ENCODE data around the gene RECQL5.

GRCh38 chr17:75703191-75703590 is 36.2 kb upstream of the RECQL5 start:
- TF ChIP-seq CTCF (conservative IDR thresholded peaks at IDR 0.05 in 1 of 2, IDR thresholded peaks at IDR 0.05 in 1 of 2; ENCODE audit: extremely low read depth in 1 of 2, insufficient read depth in 1 of 2, low read depth in 1 of 2, low read length in 2 of 2) (no peak), EZH2 (IDR thresholded peaks at IDR 0.05; ENCODE audit: borderline replicate concordance, low read length) (no peak)
